HepG2 (cell line): ENCODE data around the gene LST1. TPM values are rescaled to one million over a fixed set of nuclear protein-coding genes. Genes with fewer than 3 reads are reported as not detected.

Source experiments
- ARNT ChIP-seq: fragments of 450-650 bp; IDR thresholded peaks from 2 replicates; pipeline ENCODE4 v1.6.1; 2017
- DR1 ChIP-seq: sonication (generic); formaldehyde crosslinking; IDR thresholded peaks from 2 replicates; pipeline ENCODE4 v1.8.0; 2021; ENCODE audit warnings: mild to moderate bottlenecking, missing genetic modification reagents, inconsistent platforms
- FOXP1 ChIP-seq, 2 experiments: fragments of 450-650 bp in 1 of 2; IDR thresholded peaks; 2 replicates each; pipeline ENCODE4 v1.6.1; 2017 to 2018; ENCODE audit warnings: antibody characterized with exemption in 1 of 2
- NFIB ChIP-seq: sonication (generic); formaldehyde crosslinking; IDR thresholded peaks from 2 replicates; pipeline ENCODE4 v1.9.0; 2021; ENCODE audit warnings: missing genetic modification reagents, mild to moderate bottlenecking, borderline replicate concordance
- POLR2AphosphoS2 ChIP-seq: IDR thresholded peaks from 2 replicates; pipeline ENCODE4 v1.6.1; 2011; ENCODE audit warnings: low read depth, low read length, improper control_type of control experiment
- RBAK ChIP-seq: sonication (generic); formaldehyde crosslinking; IDR thresholded peaks from 2 replicates; pipeline ENCODE4 v1.5.1; 2020; ENCODE audit warnings: mild to moderate bottlenecking, missing genetic modification reagents
- SIX4 ChIP-seq: sonication (generic); formaldehyde crosslinking; IDR thresholded peaks from 2 replicates; pipeline ENCODE4 v1.4.0; 2020; ENCODE audit warnings: missing genetic modification reagents
- SMAD1 ChIP-seq: sonication (generic); formaldehyde crosslinking; IDR thresholded peaks from 2 replicates; pipeline ENCODE4 v1.4.0; 2020; ENCODE audit warnings: missing genetic modification reagents, low read depth, mild to moderate bottlenecking, borderline replicate concordance
- SRSF1 ChIP-seq: fragments of 200-400 bp; formaldehyde crosslinking; optimal IDR thresholded peaks from 2 replicates; pipeline ENCODE3; 2017; ENCODE audit warnings: mild to moderate bottlenecking, low read depth, low read length, moderate library complexity
- TBX3 ChIP-seq: fragments of 450-650 bp; IDR thresholded peaks from 2 replicates; pipeline ENCODE4 v1.6.1; 2017; ENCODE audit warnings: antibody characterized with exemption, mild to moderate bottlenecking, inconsistent platforms, borderline replicate concordance
- TOE1 ChIP-seq: sonication (generic); formaldehyde crosslinking; IDR thresholded peaks from 2 replicates; pipeline ENCODE4 v1.4.0; 2020; ENCODE audit warnings: mild to moderate bottlenecking, missing genetic modification reagents
- XBP1 ChIP-seq: sonication (generic); formaldehyde crosslinking; IDR thresholded peaks from 2 replicates; pipeline ENCODE4 v1.5.0; 2020; ENCODE audit warnings: missing genetic modification reagents
- ZFX ChIP-seq: sonication (generic); formaldehyde crosslinking; IDR thresholded peaks from 2 replicates; pipeline ENCODE4 v1.4.0; 2020; ENCODE audit warnings: mild to moderate bottlenecking, low read depth, missing genetic modification reagents, moderate library complexity
- ZNF10 ChIP-seq: sonication (generic); formaldehyde crosslinking; IDR thresholded peaks from 2 replicates; pipeline ENCODE4 v1.4.0; 2020; ENCODE audit warnings: mild to moderate bottlenecking, low read depth, missing genetic modification reagents, borderline replicate concordance
- ZNF138 ChIP-seq: sonication (generic); formaldehyde crosslinking; IDR thresholded peaks from 2 replicates; pipeline ENCODE4 v1.5.0; 2020; ENCODE audit warnings: mild to moderate bottlenecking, low read depth, missing genetic modification reagents
- ZNF235 ChIP-seq: sonication (generic); formaldehyde crosslinking; IDR thresholded peaks from 2 replicates; pipeline ENCODE4 v1.8.1; 2023; ENCODE audit warnings: mild to moderate bottlenecking, missing genetic modification reagents, borderline replicate concordance
- ZNF33B ChIP-seq: sonication (generic); formaldehyde crosslinking; IDR thresholded peaks from 2 replicates; pipeline ENCODE4 v1.5.1; 2020; ENCODE audit warnings: mild to moderate bottlenecking, missing genetic modification reagents
- ZNF615 ChIP-seq: sonication (generic); formaldehyde crosslinking; IDR thresholded peaks from 2 replicates; pipeline ENCODE4 v1.5.0; 2020; ENCODE audit warnings: mild to moderate bottlenecking, missing genetic modification reagents, borderline replicate concordance
- ZNF670 ChIP-seq: sonication (generic); formaldehyde crosslinking; IDR thresholded peaks from 2 replicates; pipeline ENCODE4 v1.8.0; 2022; ENCODE audit warnings: mild to moderate bottlenecking, missing genetic modification reagents, borderline replicate concordance
- ZNF766 ChIP-seq: sonication (generic); formaldehyde crosslinking; IDR thresholded peaks from 2 replicates; pipeline ENCODE4 v1.5.0; 2020; ENCODE audit warnings: missing genetic modification reagents, borderline replicate concordance
- ZNF792 ChIP-seq: IDR thresholded peaks from 2 replicates; pipeline ENCODE4 v1.6.1; 2016
- polyA plus RNA-seq, 8 experiments: library from polyadenylated mRNA; depleted of rRNA in 3 of 8; stranded (reverse) in 7 of 8; unstranded in 1 of 8; fragments of >200 nt; fragmentation: Illumina TruSeq in 4 of 8; extraction: Trizol in 4 of 8; gene quantifications; 2 replicates each; pipeline versions ENCODE4 v1.2.1 to v1.2.3, GENCODE V29; 2011 to 2016; ENCODE audit warnings: low read depth in 4 of 8, missing spikeins in 1 of 8, mixed read lengths in 1 of 8; ENCODE audit not compliant: insufficient read depth in 1 of 8
- total RNA-seq, 5 experiments: library from RNA; depleted of rRNA; stranded (reverse); fragments of >200 nt; fragmentation: Illumina TruSeq; extraction: Trizol; gene quantifications; 2 replicates each; pipeline ENCODE4 v1.2.3, GENCODE V29; 2016; ENCODE audit warnings: low read depth in 1 of 5
- TF ChIP-seq, protein P1 (sequence below): conservative IDR thresholded peaks from 2 replicates; pipeline ENCODE4 v1.6.1; 2018; ENCODE audit warnings: missing genetic modification reagents
- TF ChIP-seq, protein P2 (sequence below): sonication (generic); formaldehyde crosslinking; IDR thresholded peaks from 2 replicates; pipeline ENCODE4 v1.8.0; 2022; ENCODE audit warnings: missing genetic modification reagents, mild to moderate bottlenecking, borderline replicate concordance
- TF ChIP-seq, protein P3 (sequence below): sonication (generic); formaldehyde crosslinking; IDR thresholded peaks from 2 replicates; pipeline ENCODE4 v1.9.0; 2021; ENCODE audit warnings: missing genetic modification reagents, mild to moderate bottlenecking, borderline replicate concordance

The LST1 gene
- total and polyA plus RNA-seq, 2 of the 13 experiments (the other 11 are each of a cell fraction or from before 2014, with no cell fraction given), result not detected

DNA sequence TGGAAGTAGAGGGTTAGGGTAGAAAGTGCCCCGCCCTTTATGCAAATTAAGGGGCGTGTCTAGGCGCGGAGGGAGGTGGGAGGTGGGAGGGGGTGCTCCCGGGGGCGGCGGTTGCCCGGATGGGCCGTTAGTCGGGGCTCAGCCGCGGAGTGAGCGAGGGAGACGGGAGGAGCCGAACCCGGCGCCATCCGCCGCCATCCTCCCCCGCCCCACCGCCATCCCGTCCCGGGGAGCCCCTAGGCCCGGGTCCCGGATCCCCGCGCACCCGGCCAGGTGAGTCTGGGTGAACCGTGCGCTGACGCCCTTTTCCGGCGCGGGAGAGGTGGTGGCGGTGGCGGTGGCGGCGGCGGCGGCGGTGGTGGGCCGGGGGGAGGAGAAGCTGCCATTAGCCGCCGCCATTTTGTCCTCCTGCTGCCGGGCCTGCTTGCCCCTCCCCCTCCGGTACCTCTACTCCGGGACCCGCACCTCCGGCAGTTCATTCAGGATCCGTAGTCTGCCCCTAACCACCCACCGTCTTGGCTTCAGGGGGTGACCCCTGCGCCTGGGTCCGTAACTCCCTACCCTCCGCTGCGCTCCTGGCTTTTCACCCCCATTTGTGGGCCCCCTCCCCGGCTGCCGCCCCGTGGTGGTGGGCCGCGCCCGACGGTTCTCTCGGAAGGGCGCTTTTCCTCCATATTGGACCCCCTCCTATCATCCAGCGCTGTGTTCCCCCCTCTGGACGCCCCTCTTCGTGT is 34.7 kb downstream of the LST1 start, which contains the start of gene PRRC2A (continued):
- TF ChIP-seq SMAD1 (peak; percentile 30; the same call in 1 of the 2 replicates), RBAK (CRISPR knock-in tag) (no peak), XBP1 (CRISPR knock-in tag) (0 out of 2 replicates have a peak, but pooled peaks have one; percentile 29), ZNF138 (CRISPR knock-in tag) (0 out of 2 replicates have a peak, but pooled peaks have one; percentile 21), ZNF10 (CRISPR knock-in tag) (no peak), ZNF235 (CRISPR knock-in tag) (0 out of 2 replicates have a peak, but pooled peaks have one; percentile 59), SRSF1 (peak; percentile 61), ZNF670 (CRISPR knock-in tag) (0 out of 2 replicates have a peak, but pooled peaks have one; percentile 10), ZNF33B (CRISPR knock-in tag) (peak; percentile 70; the same call in 1 of the 2 replicates), NFIB (CRISPR knock-in tag) (no peak), ARNT (no peak), SIX4 (CRISPR knock-in tag) (no peak), ZNF792 (CRISPR knock-in tag) (peak; percentile 28; the same call in 1 of the 2 replicates), DR1 (CRISPR knock-in tag) (peak; percentile 69; the same call in 1 of the 2 replicates), TOE1 (no peak), POLR2AphosphoS2 (no peak), ZFX (CRISPR knock-in tag) (peak; percentile 83), ZNF615 (CRISPR knock-in tag) (peak; percentile 27; the same call in 1 of the 2 replicates), FOXP1 (IDR thresholded peaks at IDR 0.05) (no peak), FOXP1 (CRISPR knock-in tag; IDR thresholded peaks at IDR 0.05) (no peak), TBX3 (peak; percentile 56; the same call in 1 of the 2 replicates), ZNF766 (CRISPR knock-in tag) (no peak)
- TF ChIP-seq, protein P1, sequence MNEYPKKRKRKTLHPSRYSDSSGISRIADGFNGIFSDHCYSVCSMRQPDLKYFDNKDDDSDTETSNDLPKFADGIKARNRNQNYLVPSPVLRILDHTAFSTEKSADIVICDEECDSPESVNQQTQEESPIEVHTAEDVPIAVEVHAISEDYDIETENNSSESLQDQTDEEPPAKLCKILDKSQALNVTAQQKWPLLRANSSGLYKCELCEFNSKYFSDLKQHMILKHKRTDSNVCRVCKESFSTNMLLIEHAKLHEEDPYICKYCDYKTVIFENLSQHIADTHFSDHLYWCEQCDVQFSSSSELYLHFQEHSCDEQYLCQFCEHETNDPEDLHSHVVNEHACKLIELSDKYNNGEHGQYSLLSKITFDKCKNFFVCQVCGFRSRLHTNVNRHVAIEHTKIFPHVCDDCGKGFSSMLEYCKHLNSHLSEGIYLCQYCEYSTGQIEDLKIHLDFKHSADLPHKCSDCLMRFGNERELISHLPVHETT (CRISPR knock-in tag), result peak; percentile 98
- TF ChIP-seq, protein P2, sequence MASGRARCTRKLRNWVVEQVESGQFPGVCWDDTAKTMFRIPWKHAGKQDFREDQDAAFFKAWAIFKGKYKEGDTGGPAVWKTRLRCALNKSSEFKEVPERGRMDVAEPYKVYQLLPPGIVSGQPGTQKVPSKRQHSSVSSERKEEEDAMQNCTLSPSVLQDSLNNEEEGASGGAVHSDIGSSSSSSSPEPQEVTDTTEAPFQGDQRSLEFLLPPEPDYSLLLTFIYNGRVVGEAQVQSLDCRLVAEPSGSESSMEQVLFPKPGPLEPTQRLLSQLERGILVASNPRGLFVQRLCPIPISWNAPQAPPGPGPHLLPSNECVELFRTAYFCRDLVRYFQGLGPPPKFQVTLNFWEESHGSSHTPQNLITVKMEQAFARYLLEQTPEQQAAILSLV (CRISPR knock-in tag), result no peak; the same call in 1 of the 2 replicates
- TF ChIP-seq, protein P3, sequence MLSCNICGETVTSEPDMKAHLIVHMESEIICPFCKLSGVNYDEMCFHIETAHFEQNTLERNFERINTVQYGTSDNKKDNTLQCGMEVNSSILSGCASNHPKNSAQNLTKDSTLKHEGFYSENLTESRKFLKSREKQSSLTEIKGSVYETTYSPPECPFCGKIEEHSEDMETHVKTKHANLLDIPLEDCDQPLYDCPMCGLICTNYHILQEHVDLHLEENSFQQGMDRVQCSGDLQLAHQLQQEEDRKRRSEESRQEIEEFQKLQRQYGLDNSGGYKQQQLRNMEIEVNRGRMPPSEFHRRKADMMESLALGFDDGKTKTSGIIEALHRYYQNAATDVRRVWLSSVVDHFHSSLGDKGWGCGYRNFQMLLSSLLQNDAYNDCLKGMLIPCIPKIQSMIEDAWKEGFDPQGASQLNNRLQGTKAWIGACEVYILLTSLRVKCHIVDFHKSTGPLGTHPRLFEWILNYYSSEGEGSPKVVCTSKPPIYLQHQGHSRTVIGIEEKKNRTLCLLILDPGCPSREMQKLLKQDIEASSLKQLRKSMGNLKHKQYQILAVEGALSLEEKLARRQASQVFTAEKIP, result no peak
